IPS-NIHi11 (cell line): Measurements from ENCODE around the gene SCCPDH.
"Not testable (repeated sequence)": the region's sequence is repeated elsewhere in the genome, so short reads cannot be mapped to it uniquely, and the experiment has no call there.

Experiments used
- DNase-seq: peaks from one replicate; pipeline ENCODE4 v3.0.0; 2012; ENCODE audit warnings: mixed read lengths, low spot score

SCCPDH gene

DNA sequence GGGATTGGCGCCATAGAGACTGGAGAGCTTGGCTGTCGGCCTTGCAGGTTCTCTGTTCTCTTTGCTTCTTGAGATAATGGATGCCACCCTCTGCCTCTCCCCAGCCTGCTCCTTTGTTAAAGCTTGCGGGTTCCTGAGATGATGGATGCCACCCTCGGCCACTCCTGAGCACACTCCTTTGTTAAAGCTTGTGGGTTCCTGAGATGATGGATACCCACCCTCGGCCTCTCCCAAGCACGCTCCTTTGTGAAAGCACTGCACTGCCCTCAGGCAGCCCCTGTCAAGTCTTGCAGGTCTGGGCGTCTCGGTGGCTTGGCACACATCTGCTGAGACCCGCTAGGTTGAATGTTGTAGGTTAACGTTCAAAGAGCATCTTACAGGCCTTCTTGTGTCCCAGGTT, 76.5 kb downstream of the SCCPDH start:
- DNase-seq: no peak

DNA sequence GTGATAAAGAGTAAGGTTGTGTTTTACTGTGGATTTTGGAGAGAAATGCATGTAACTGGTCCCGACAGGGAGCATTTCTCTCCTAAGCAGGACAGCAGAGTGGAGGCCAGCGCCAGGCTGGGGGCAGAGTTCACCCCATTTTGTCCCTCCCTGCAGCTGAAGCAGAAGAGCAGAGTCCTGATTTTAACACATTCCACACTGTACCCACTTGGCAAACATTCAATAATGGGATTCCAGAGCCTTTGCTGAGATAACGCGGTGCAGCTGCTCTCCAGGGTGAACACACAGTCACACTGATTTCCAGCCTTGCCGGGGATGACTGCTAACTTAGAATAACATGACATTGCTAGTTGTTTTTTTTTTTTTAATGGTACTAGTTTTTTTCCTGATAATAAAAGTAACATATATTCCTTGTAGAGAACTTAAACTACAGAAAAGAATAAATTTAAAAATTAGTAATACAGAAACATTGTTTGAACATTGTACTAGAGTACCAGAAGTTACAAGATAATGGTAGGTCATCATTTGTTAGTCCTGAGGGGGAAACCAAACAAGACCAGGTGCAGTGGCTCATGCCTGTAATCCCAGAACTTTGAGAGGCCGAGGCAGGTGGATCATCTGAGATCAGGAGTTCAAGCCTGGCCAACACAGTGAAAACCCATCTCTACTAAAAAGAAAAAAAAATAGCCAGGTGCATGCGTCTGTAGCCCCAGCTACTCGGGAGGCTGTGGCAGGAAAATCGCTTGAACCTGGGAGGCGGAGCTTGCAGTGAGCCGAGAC, 77.2 kb downstream of the SCCPDH start:
- DNase-seq: no peak

DNA sequence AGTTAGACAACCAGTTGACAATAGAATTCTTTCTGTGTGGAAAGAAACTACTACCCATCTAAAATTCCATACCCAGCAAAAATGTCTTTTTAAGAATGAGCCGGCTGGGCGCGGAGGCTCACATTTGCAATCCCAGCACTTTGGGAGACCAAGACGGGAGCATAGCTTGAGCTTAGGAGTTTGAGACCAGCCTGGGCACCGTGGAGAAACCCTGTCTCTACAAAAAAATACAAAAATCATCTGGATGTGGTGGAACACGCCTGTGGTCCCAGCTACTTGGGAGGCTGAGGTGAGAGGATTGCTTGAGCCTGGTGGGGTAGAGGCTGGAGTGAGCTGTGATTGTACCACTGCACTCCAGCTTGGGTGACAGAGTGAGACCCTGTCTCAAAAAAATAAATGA, 79.2 kb downstream of the SCCPDH start:
- no peak for DNase-seq

DNA sequence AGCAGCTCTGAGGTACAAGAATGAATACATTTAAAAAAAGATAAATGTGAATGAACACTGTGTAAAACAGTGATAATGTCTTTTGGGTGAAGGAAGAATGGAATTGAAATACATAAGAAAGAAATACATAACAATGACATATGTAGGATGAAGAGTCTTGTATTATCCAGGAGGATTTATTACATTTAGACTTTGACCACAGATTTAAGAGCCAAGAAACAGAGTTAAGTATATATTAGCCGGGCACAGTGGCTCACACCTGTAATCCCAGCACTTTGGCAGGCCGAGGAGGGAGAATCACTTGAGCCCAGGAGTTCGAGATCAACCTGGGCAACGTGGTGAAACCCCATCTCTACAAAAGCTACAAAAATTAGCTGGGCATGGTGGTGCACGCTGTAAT, 79.7 kb downstream of the SCCPDH start:
- DNase-seq: no peak

DNA sequence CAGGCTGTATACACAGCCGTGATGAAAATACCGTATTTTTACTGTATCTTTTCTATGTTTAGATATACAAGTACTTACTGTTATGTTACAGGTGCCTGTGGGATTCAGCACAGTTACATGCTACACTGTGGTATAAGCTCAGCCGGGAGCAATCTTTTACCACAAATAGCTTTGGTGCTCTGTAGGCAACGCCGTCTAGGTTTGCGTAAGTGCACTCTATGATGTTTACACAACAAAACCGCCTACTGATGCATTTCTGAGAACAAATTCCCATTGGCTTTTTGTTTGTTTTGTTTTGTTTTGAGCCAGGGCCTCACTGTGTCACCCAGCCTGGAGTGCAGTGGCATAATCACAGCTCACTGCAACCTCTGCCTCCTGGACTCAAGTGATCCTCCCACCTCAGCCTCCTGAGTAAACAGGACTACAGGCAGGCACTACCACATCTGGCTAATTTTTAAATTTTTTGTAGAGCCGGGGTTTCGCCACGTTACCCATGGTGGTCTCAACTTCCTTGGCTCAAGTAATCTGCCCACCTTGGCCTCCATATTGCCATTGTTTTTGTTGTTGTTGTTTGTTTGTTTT, 81.0 kb downstream of the SCCPDH start:
- DNase-seq: no peak

DNA sequence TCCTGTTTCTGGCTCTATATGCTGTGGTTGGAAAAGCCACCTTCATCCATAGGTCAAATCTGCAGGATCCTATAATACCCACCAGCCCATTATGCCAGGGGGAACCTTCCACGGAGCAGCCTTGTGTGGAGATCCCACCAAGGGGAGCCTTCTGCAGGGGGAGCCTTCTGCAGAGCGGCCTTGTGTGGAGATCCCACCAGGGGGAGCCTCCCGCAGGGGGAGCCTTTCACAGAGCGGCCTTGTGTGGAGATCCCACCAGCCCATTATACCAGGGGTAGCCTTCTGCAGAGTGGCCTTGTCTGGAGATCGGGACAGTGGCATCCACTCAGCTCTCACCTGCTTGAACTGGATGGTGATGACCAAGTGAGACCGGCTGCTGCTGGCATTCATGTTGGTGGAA, 85.3 kb downstream of the SCCPDH start:
- no peak for DNase-seq

DNA sequence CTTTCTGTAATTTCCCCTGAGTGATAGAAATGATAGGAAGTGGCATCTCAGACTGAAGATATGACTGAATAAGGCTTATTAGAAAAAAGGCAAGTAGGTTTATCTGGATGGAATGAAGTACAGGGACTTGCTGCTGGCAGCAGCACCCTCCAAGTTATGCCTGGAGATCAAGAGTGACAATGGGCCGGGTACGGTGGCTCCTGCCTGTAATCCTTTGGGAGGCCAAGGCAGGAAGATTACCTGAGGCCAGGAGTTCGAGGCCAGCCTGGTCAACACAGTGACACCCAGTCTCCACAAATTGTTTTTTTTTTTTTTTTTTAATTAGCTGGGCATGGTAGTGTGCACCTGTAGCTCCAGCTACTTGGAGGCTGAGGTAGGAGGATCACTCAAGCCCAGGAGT, 87.8 kb downstream of the SCCPDH start:
- DNase-seq: no peak

DNA sequence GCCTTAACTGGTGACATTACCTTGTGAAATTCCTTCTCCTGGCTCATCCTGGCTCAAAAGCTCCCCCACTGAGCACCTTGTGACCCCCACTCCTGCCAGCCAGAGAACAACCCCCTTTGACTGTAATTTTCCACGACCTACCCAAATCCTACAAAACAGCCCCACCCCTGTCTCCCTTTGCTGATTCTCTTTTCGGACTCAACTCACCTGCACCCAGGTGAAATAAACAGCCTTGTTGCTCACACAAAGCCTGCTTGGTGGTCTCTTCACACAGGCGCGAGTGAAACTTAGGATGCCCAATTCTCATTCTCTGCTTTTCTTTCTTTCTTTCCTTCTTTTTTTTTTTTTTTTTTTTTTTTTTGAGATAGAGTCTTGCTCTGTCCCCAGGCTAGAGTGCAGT, 89.1 kb downstream of the SCCPDH start:
- not testable (repeated sequence) for DNase-seq

DNA sequence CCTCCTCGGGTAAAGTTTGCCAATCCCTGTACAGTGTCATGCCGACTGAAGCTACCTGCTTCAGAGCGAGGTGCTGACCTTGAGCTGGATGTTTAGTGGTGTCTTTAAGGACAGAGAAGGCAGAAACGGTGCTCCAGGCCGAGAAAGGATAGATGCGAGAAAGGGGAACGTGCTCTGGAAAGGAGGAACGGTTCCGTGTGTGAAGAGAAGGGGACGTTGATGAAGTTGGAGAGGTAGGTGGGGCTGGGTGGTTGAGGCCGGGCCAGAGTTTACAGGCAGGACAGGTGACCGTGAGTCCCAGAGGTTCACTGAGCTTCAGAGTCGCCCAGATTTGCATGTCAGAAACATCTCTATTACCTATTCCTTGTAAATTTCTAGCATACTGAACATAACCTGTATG, 90.7 kb downstream of the SCCPDH start:
- DNase-seq: no peak

DNA sequence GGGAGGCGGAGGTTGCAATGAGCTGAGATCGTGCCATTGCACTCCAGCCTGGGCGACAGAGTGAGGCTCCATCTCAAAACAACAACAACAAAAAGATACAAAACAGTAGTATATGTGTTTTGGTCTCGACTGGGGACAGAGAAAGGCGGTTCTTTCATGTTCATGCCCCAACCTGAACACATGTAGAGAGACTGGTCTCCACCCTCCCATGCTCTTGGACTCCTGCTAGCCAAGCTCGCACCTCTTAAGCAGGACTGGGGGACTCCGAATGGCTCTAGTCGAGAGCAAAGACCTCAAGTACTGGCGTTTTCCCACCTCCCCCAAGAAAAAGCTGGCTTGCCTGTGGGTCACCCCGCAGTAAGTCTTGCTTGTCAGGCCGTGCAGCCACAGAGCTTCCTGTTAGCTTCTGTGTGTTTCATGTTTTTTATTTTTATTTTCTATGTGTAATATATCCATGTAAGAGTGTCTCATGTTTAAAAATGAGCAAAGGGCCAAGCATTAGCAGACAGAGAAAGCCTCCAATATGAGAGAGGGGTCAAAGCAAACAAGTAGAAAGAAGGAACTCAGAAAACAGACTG, 91.6 kb downstream of the SCCPDH start:
- no peak for DNase-seq
